Measurements from ENCODE around the gene KLHL29. TPM values are rescaled to one million over a fixed set of nuclear protein-coding genes. Genes with fewer than 3 reads are reported as not detected.

The KLHL29 gene
- total and polyA plus RNA-seq, 2 experiments from 2014 or later, result 3.8 to 9.9 TPM

DNA sequence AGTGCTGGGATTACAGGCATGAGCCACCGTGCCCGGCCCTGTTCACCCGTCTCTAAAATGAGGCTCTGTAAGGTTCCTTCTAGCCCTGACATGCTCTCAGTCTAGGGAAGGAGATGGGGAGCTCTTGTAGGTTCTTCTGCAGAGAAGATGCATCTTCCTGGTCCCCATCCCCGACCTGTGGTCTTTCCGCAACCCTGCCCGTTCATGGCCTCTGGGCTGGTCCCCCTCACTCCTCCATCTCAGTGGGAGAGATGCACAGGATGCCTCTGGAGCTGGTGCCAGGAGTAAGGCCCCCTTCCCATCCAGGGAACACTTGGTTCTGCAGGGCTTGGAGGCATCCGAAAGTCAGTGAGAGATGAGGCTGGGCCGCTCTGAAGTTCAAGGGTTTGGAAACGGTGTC, 212.7 kb downstream of the KLHL29 start:
- 97% methylated on average over 9 of the region's 9 CpGs for WGBS (ENCODE audit: low lambda C conversion rate, missing lambda C conversion rate)
- Histone ChIP-seq H3K4me3 (no peak overlapping the region), H3K9me3 (ENCODE audit: low read depth) (no peaks in the 10 kb centered on the region)

DNA sequence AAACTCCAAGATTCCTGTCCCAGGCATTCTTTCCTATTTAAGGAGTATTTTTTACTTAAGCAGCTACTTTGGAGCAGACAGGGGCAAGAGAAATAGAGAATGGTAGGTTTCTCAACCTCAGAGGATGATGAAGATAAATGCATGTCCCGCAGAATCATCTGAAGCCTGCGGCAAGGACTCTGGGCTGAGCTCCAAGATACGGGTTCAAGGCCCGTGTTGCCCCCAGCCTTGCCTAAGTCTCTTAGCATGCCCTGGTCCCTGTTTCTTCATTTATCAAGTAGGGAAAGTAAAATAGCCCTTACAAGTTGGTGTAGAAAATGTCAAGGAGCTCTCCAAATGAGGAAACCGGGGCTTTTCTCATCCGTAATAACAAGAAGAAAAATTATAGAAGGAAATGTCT, 214.0 kb downstream of the KLHL29 start:
- TF ChIP-seq, protein P1, sequence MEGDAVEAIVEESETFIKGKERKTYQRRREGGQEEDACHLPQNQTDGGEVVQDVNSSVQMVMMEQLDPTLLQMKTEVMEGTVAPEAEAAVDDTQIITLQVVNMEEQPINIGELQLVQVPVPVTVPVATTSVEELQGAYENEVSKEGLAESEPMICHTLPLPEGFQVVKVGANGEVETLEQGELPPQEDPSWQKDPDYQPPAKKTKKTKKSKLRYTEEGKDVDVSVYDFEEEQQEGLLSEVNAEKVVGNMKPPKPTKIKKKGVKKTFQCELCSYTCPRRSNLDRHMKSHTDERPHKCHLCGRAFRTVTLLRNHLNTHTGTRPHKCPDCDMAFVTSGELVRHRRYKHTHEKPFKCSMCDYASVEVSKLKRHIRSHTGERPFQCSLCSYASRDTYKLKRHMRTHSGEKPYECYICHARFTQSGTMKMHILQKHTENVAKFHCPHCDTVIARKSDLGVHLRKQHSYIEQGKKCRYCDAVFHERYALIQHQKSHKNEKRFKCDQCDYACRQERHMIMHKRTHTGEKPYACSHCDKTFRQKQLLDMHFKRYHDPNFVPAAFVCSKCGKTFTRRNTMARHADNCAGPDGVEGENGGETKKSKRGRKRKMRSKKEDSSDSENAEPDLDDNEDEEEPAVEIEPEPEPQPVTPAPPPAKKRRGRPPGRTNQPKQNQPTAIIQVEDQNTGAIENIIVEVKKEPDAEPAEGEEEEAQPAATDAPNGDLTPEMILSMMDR (IDR thresholded peaks at IDR 0.05; ENCODE audit: poor library complexity), result no peak
- TF ChIP-seq EZH2phosphoT487 (IDR thresholded peaks at IDR 0.05; ENCODE audit: low read depth, severe bottlenecking, unreplicated experiment) (no peak), EZH2 (IDR thresholded peaks at IDR 0.05; ENCODE audit: borderline replicate concordance) (no peak)
- Histone ChIP-seq H3K4me1 (ENCODE audit: insufficient read depth) (peaks cover 18% of the 10 kb centered on the region), H3K27me3 (no peaks in the 10 kb centered on the region), H3K4me2 (no peak overlapping the region), H3K36me3 (replicated peaks; ENCODE audit: insufficient read depth, low read depth) (no peaks in the 10 kb centered on the region), H3K79me2 (no peaks in the 10 kb centered on the region), H3K4me3 (no peak overlapping the region), H3K27ac (no peak overlapping the region), H3K9me2 (replicated peaks; ENCODE audit: insufficient read depth) (no peaks in the 10 kb centered on the region), H2AFZ (no peak overlapping the region), H3K9me3 (ENCODE audit: low read depth) (no peaks in the 10 kb centered on the region), H4K20me1 (ENCODE audit: insufficient read depth, poor library complexity, severe bottlenecking) (no peaks in the 10 kb centered on the region)
- DNase-seq (ENCODE audit: low spot score), result no peak
- WGBS (ENCODE audit: low lambda C conversion rate, missing lambda C conversion rate), result 92% methylated on average over 6 of the region's 6 CpGs

More for the DNA sequence above, 212.7 kb downstream of the KLHL29 start:
- Histone ChIP-seq H3K4me1 (ENCODE audit: insufficient read depth) (peaks cover 24% of the 10 kb centered on the region), H3K79me2 (no peaks in the 10 kb centered on the region), H3K4me2 (no peak overlapping the region), H3K27ac (no peak overlapping the region), H4K20me1 (ENCODE audit: insufficient read depth, poor library complexity, severe bottlenecking) (no peaks in the 10 kb centered on the region), H2AFZ (no peak overlapping the region), H3K27me3 (no peaks in the 10 kb centered on the region), H3K36me3 (replicated peaks; ENCODE audit: insufficient read depth, low read depth) (no peaks in the 10 kb centered on the region), H3K9me2 (replicated peaks; ENCODE audit: insufficient read depth) (no peaks in the 10 kb centered on the region)
- TF ChIP-seq EZH2phosphoT487 (IDR thresholded peaks at IDR 0.05; ENCODE audit: low read depth, severe bottlenecking, unreplicated experiment) (no peak), EZH2 (IDR thresholded peaks at IDR 0.05; ENCODE audit: borderline replicate concordance) (no peak)
- TF ChIP-seq, protein P1 (IDR thresholded peaks at IDR 0.05; ENCODE audit: poor library complexity), result no peak
- no peak for DNase-seq (ENCODE audit: low spot score)

GRCh38 chr2:23599667-23600066, 214.7 kb downstream of the KLHL29 start:
- no peaks in the 10 kb centered on the region for H3K36me3 ChIP-seq (replicated peaks; ENCODE audit: insufficient read depth, low read depth)
- no peaks in the 10 kb centered on the region for H3K79me2 ChIP-seq
- H3K4me2 ChIP-seq, result no peak overlapping the region
- H3K27ac ChIP-seq, result peak overlapping the region; percentile 18
- no peaks in the 10 kb centered on the region for H3K9me2 ChIP-seq (replicated peaks; ENCODE audit: insufficient read depth)
- DNase-seq (ENCODE audit: low spot score), result no peak
- H3K27me3 ChIP-seq, result no peaks in the 10 kb centered on the region
- peaks cover 14% of the 10 kb centered on the region for H3K4me1 ChIP-seq (ENCODE audit: insufficient read depth)
- no peaks in the 10 kb centered on the region for H4K20me1 ChIP-seq (ENCODE audit: insufficient read depth, poor library complexity, severe bottlenecking)
- TF ChIP-seq, protein P1 (IDR thresholded peaks at IDR 0.05; ENCODE audit: poor library complexity), result no peak
- no peak for TF ChIP-seq EZH2 (IDR thresholded peaks at IDR 0.05; ENCODE audit: borderline replicate concordance)
- no peak for TF ChIP-seq EZH2phosphoT487 (IDR thresholded peaks at IDR 0.05; ENCODE audit: low read depth, severe bottlenecking, unreplicated experiment)
- H2AFZ ChIP-seq, result no peak overlapping the region
- no peak overlapping the region for H3K4me3 ChIP-seq
- 63% methylated on average over 10 of the region's 10 CpGs for WGBS (ENCODE audit: low lambda C conversion rate, missing lambda C conversion rate)
- H3K9me3 ChIP-seq (ENCODE audit: low read depth), result no peaks in the 10 kb centered on the region

DNA sequence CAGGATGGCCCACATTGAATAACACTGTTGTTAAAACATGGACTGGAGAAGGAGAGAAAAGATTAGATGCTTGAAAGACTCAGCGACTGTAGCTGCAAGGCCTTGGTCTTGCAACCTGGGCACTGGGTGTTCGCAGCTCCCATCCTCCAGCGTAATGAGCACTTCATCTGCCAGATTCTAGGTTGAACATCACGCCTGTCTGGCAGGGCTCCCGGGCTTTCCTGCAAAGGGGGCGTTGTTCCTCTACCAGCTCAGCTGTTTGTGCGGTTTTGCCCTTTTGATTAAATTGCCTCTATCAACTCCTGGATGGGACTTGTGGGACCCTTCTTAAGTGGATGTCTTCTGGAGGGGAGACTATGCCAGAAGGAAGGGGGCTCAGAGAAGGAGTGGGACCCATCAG, 215.4 kb downstream of the KLHL29 start:
- Histone ChIP-seq H3K9me2 (replicated peaks; ENCODE audit: insufficient read depth) (no peaks in the 10 kb centered on the region), H3K36me3 (replicated peaks; ENCODE audit: insufficient read depth, low read depth) (no peaks in the 10 kb centered on the region), H3K27ac (no peak overlapping the region), H4K20me1 (ENCODE audit: insufficient read depth, poor library complexity, severe bottlenecking) (no peaks in the 10 kb centered on the region), H3K79me2 (no peaks in the 10 kb centered on the region), H3K4me3 (no peak overlapping the region), H3K4me2 (no peak overlapping the region), H2AFZ (no peak overlapping the region), H3K9me3 (ENCODE audit: low read depth) (no peaks in the 10 kb centered on the region), H3K27me3 (no peaks in the 10 kb centered on the region), H3K4me1 (ENCODE audit: insufficient read depth) (peaks cover 7% of the 10 kb centered on the region)
- no peak for TF ChIP-seq EZH2 (IDR thresholded peaks at IDR 0.05; ENCODE audit: borderline replicate concordance)
- no peak for TF ChIP-seq EZH2phosphoT487 (IDR thresholded peaks at IDR 0.05; ENCODE audit: low read depth, severe bottlenecking, unreplicated experiment)
- TF ChIP-seq, protein P1 (IDR thresholded peaks at IDR 0.05; ENCODE audit: poor library complexity), result no peak
- DNase-seq (ENCODE audit: low spot score), result no peak
- 93% methylated on average over 7 of the region's 7 CpGs for WGBS (ENCODE audit: low lambda C conversion rate, missing lambda C conversion rate)

Data from hepatocyte (in vitro differentiated cells).